Measurements from ENCODE around the gene COL4A2.

Gene COL4A2

GRCh38 chr13:110541526-110541920 is 234.4 kb downstream of the COL4A2 start:
- no peak for TF ChIP-seq CTCF (IDR thresholded peaks at IDR 0.05; ENCODE audit: insufficient read depth, low read depth, low read length, missing control alignments)
- DNase-seq (ENCODE audit: low read depth), result no peak
- H3K4me3 ChIP-seq (ENCODE audit: low read depth, low read length), result no peak overlapping the region

DNA sequence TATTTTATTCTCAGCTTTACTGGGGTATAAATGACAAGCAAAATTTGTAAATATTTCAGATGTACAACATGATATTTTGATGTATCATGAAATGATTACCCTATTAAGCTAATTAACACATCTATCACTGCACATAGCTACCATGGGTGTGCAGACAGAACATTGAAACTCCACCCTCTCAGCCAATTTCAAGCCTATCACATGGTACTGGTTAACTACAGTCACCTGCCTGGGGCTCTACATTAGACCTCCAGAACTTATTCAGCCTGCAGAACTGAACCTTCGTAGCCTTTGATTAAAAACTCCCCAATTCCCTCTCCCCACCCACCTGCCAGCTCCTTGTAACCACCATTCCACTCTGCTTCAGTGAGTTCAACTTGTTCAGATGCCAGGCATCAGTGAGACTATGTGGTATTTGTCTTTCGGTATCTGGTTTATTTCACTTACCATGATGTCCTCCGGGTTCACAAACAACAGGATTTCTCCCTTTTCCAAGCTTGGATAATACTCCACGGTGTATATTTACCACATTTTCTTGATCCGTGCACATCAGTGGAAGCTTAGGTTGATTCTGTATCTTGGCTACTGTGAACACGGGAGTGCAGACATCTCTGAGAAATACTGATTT is 235.2 kb downstream of the COL4A2 start:
- TF ChIP-seq CTCF (IDR thresholded peaks at IDR 0.05; ENCODE audit: insufficient read depth, low read depth, low read length, missing control alignments), result no peak
- DNase-seq (ENCODE audit: low read depth), result no peak
- H3K4me3 ChIP-seq (ENCODE audit: low read depth, low read length), result no peak overlapping the region

- no peak for DNase-seq (ENCODE audit: low read depth)
- no peak overlapping the region for H3K4me3 ChIP-seq (ENCODE audit: low read depth, low read length)
- TF ChIP-seq CTCF (IDR thresholded peaks at IDR 0.05; ENCODE audit: insufficient read depth, low read depth, low read length, missing control alignments), result no peak
Measured at GRCh38 chr13:110546378-110546777, 239.3 kb downstream of the COL4A2 start.

GRCh38 chr13:110546926-110547325 is 239.8 kb downstream of the COL4A2 start:
- TF ChIP-seq CTCF (IDR thresholded peaks at IDR 0.05; ENCODE audit: insufficient read depth, low read depth, low read length, missing control alignments), result no peak
- H3K4me3 ChIP-seq (ENCODE audit: low read depth, low read length), result no peak overlapping the region
- no peak for DNase-seq (ENCODE audit: low read depth)

DNA sequence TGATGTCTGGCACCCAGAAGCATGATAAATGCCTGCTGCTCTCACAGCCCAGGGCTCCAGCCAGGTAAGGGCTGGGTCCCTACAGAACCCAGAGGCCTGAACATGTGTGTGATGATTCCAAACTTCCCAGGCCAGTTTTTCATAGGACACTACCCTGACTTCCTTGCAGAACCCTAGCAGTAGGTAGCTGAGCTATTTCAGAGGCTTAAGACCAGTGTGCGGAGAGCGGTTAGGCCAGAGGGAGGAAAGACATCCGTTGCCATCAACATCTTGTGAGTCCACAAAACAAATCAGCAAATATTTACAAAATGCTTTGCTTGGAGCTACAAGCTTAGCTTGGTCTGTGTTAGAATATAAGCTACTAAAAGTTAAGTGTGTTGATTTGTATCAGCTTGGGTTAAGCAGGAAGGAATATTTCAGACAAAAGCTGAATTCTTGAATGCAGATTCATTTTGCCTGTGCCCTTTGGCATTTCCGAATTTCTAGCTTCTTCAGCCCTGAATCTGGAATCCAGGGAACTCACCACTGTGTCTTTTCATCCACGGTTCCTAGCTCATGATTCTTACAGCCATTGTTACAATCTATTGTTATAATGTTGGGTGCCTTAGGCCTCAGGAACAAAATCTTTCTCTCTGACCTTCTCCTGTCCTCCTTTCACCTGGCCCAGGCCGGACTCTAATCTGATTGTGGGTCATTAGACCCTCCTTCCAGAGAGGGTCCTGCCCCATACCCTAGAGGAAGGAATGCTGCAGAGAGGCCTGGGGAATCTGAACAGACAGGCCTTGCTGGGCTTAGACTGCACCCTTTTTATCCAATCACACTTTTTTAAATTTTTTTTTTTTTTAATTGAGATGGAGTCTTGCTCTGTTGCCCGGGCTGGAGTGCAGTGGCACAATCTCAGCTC is 242.1 kb downstream of the COL4A2 start:
- no peak overlapping the region for H3K4me3 ChIP-seq (ENCODE audit: low read depth, low read length)
- TF ChIP-seq CTCF (IDR thresholded peaks at IDR 0.05; ENCODE audit: insufficient read depth, low read depth, low read length, missing control alignments), result no peak
- DNase-seq (ENCODE audit: low read depth), result no peak

DNA sequence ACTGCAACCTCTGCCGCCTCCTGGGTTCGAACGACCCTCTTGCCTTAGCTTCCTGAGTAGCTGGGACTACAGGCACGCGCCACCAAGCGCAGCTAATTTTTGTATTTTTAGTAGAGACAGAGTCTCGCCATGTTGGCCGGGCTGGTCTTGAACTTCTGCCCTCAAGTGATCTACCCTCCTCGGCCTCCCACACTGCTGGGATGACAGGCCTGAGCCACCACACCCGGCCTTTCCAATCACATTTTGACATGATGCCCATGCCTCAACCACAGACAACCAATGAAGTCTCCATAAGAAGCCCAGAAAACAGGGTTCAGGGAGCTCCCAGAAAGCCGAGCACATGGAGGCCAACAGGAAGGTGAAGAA is 242.7 kb downstream of the COL4A2 start:
- no peak for DNase-seq (ENCODE audit: low read depth)
- H3K4me3 ChIP-seq (ENCODE audit: low read depth, low read length), result no peak overlapping the region
- no peak for TF ChIP-seq CTCF (IDR thresholded peaks at IDR 0.05; ENCODE audit: insufficient read depth, low read depth, low read length, missing control alignments)
